ENCODE results near the gene PRKAG1.

DNA sequence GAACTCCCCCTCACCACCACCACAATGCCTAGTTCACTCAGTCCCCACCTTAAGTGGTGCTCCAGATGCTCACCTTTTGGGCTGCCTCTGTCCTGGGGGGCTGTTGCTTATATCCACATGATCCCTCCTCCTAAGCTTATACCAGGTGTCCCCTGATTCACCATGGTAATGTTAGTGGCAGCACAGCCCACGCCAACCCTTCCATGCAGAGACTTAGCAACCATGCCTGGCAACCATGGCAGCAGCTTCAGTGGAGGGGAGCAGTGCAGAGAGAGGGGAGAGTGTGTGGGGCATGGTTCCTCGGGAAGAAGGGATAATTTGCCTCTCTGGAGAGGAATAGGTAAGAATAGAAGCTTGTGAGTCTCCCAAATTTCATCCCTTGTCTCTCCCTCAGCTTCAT is 18.2 kb downstream of the PRKAG1 start:
- TF ChIP-seq, protein P1, sequence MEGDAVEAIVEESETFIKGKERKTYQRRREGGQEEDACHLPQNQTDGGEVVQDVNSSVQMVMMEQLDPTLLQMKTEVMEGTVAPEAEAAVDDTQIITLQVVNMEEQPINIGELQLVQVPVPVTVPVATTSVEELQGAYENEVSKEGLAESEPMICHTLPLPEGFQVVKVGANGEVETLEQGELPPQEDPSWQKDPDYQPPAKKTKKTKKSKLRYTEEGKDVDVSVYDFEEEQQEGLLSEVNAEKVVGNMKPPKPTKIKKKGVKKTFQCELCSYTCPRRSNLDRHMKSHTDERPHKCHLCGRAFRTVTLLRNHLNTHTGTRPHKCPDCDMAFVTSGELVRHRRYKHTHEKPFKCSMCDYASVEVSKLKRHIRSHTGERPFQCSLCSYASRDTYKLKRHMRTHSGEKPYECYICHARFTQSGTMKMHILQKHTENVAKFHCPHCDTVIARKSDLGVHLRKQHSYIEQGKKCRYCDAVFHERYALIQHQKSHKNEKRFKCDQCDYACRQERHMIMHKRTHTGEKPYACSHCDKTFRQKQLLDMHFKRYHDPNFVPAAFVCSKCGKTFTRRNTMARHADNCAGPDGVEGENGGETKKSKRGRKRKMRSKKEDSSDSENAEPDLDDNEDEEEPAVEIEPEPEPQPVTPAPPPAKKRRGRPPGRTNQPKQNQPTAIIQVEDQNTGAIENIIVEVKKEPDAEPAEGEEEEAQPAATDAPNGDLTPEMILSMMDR (IDR thresholded peaks at IDR 0.05; ENCODE audit: low read depth, low read length), result no peak
- TF ChIP-seq EZH2phosphoT487 (IDR thresholded peaks at IDR 0.05; ENCODE audit: low read depth), result no peak

Measured in OCI-LY3 (cell line).